ENCODE data around the gene RAPGEF4. TPM values are rescaled to one million over a fixed set of nuclear protein-coding genes. Genes with fewer than 3 reads are reported as not detected.

Gene RAPGEF4
- total and polyA plus RNA-seq, 2 of the 4 experiments (the other 2 are of a cell fraction), result 1.7 to 3.2 TPM

- no peak overlapping the region for H3K4me3 ChIP-seq (ENCODE audit: insufficient read depth, low read depth, low read length)
- no peak overlapping the region for H2BK120ac ChIP-seq (ENCODE audit: low read depth, low read length)
- H3K4ac ChIP-seq (ENCODE audit: low read depth, low read length), result no peak overlapping the region
- no peaks in the 10 kb centered on the region for H3K4me1 ChIP-seq (ENCODE audit: control insufficient read depth, insufficient read depth, low read length)
- H2AK5ac ChIP-seq (ENCODE audit: low read depth, low read length), result no peak overlapping the region
- no peak overlapping the region for H3K18ac ChIP-seq (ENCODE audit: low read depth, low read length)
- dilution Hi-C loops (cut with HindIII; ENCODE audit: low sequenced_read_pairs, unreplicated experiment), result no loop called here
- TF ChIP-seq NFE2L2 (IDR thresholded peaks at IDR 0.05; ENCODE audit: low read depth, low read length) (no peak), RCOR1 (IDR thresholded peaks at IDR 0.05; ENCODE audit: insufficient replicate concordance, low read length) (no peak), POLR2A (IDR thresholded peaks at IDR 0.05; ENCODE audit: low read depth, low read length) (no peak), ELK1 (IDR thresholded peaks at IDR 0.05; ENCODE audit: borderline replicate concordance, low read depth, low read length) (no peak), RAD21 (IDR thresholded peaks at IDR 0.05; ENCODE audit: low read length) (no peak), SMC3 (IDR thresholded peaks at IDR 0.05; ENCODE audit: low read depth, low read length) (no peak), MAFK (IDR thresholded peaks at IDR 0.05; ENCODE audit: low read depth, low read length) (no peak), MXI1 (IDR thresholded peaks at IDR 0.05; ENCODE audit: borderline replicate concordance, low read depth, low read length) (no peak), FOS (IDR thresholded peaks at IDR 0.05; ENCODE audit: low read depth, low read length) (no peak), CHD1 (IDR thresholded peaks at IDR 0.05; ENCODE audit: low read depth, low read length) (no peak), MAZ (IDR thresholded peaks at IDR 0.05; ENCODE audit: borderline replicate concordance, low read depth, low read length) (no peak), BHLHE40 (IDR thresholded peaks at IDR 0.05; ENCODE audit: low read depth, low read length) (no peak)
- TF ChIP-seq, protein P1, sequence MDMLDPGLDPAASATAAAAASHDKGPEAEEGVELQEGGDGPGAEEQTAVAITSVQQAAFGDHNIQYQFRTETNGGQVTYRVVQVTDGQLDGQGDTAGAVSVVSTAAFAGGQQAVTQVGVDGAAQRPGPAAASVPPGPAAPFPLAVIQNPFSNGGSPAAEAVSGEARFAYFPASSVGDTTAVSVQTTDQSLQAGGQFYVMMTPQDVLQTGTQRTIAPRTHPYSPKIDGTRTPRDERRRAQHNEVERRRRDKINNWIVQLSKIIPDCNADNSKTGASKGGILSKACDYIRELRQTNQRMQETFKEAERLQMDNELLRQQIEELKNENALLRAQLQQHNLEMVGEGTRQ (IDR thresholded peaks at IDR 0.05; ENCODE audit: low read depth, low read length), result no peak
- H3K56ac ChIP-seq (ENCODE audit: extremely low read depth, insufficient read depth, low read length), result no peak overlapping the region
- H3K9me3 ChIP-seq (ENCODE audit: control insufficient read depth, insufficient read depth, low read length), result no peaks in the 10 kb centered on the region
- DNase-seq (peak; percentile 49), ATAC-seq (ENCODE audit: low read depth) (no peak)
- in situ Hi-C loops (cut with MboI; ENCODE audit: low sequenced_read_pairs), result loop anchor here (5.0 to 25.0 kb wide), 4 partner anchors 120 to 1525 kb away; partner anchors contain the start of gene SP9
- H2BK15ac ChIP-seq (ENCODE audit: low read depth, low read length), result no peak overlapping the region
- H4K91ac ChIP-seq (ENCODE audit: insufficient read depth, low read depth, low read length), result no peak overlapping the region
- H4K8ac ChIP-seq (ENCODE audit: low read depth in 2 of 2, low read length in 2 of 2), result no peak overlapping the region
- H3K27me3 ChIP-seq (ENCODE audit: control insufficient read depth, insufficient read depth, low read length), result no peaks in the 10 kb centered on the region
- no peak overlapping the region for H2BK5ac ChIP-seq (ENCODE audit: low read depth, low read length, poor library complexity, severe bottlenecking)
- H3K14ac ChIP-seq (replicated peaks; ENCODE audit: low read depth, low read length), result no peak overlapping the region
- no peak overlapping the region for H3K27ac ChIP-seq (ENCODE audit: insufficient read depth, low read length)
- no TSS peak for BruUV-seq (replicated peaks)
- H2BK20ac ChIP-seq (ENCODE audit: low read depth, low read length), result no peak overlapping the region
- no peaks in the 10 kb centered on the region for H3K9me1 ChIP-seq (ENCODE audit: insufficient read depth, low read length)
- H2AK9ac ChIP-seq (replicated peaks; ENCODE audit: low read depth, low read length, poor library complexity), result no peak overlapping the region
- 20% methylated on average over 1 of the region's 7 CpGs; no CpG with 5 or more reads in 1 of the 2 experiments for WGBS, 2 experiments (ENCODE audit: extremely low coverage in 2 of 2, insufficient read length in 1 of 2)
- no peaks in the 10 kb centered on the region for H4K20me1 ChIP-seq (ENCODE audit: insufficient read depth, low read length)
- no peak overlapping the region for H4K5ac ChIP-seq (ENCODE audit: low read depth, low read length)
- H3K23ac ChIP-seq (ENCODE audit: low read depth, low read length), result no peak overlapping the region
- POLR2A ChIA-PET (ENCODE audit: unreplicated experiment), result no interaction called here
- H3K4me2 ChIP-seq (ENCODE audit: low read depth, low read length), result no peak overlapping the region
- no peaks in the 10 kb centered on the region for H3K79me1 ChIP-seq (ENCODE audit: low read depth in 1 of 2, low read length in 2 of 2)
- H2AFZ ChIP-seq (replicated peaks; ENCODE audit: low read length, poor library complexity), result no peak overlapping the region
- H3K9ac ChIP-seq (ENCODE audit: low read depth, low read length), result no peak overlapping the region
- intact Hi-C loops (cut with micrococcal nuclease), result no loop called here
- H3K36me3 ChIP-seq (ENCODE audit: control insufficient read depth, insufficient read depth, low read length), result no peaks in the 10 kb centered on the region
- CTCF ChIA-PET, result interaction anchor here (2.4 to 3.4 kb wide), 2 partner anchors 117 to 120 kb away, joined by 13 to 34 read pairs; no protein-coding TSS in a partner anchor
These were observed 76.6 kb downstream of the RAPGEF4 start for GRCh38 chr2:172812158-172812744.

Data from IMR-90 (cell line).